Neural crest cell (in vitro differentiated cells): ENCODE data around the gene GRIFIN. TPM values are rescaled to one million over a fixed set of nuclear protein-coding genes. Genes with fewer than 3 reads are reported as not detected.
"Not testable (repeated sequence)": the region's sequence is repeated elsewhere in the genome, so short reads cannot be mapped to it uniquely, and the experiment has no call there.

Experiments
- DNase-seq: peaks from one replicate; pipeline ENCODE4 v3.0.0; 2021; ENCODE audit warnings: low read depth, mixed read lengths, low spot score
- H3K27ac Mint-ChIP-seq: one replicate; pipeline ENCODE4 v1.8.0; 2021; ENCODE audit warnings: mild to moderate bottlenecking, mixed read lengths; ENCODE audit not compliant: unreplicated experiment
- H3K27me3 Mint-ChIP-seq: 2 replicates; pipeline ENCODE4 v1.8.0; 2021; ENCODE audit warnings: low read depth, mild to moderate bottlenecking, mixed read lengths
- H3K36me3 Mint-ChIP-seq: 2 replicates; pipeline ENCODE4 v1.8.0; 2021; ENCODE audit warnings: low read depth, mild to moderate bottlenecking, mixed read lengths
- H3K4me1 Mint-ChIP-seq: 2 replicates; pipeline ENCODE4 v1.8.0; 2021; ENCODE audit warnings: mixed read lengths
- H3K4me3 Mint-ChIP-seq: one replicate; pipeline ENCODE4 v1.8.0; 2021; ENCODE audit warnings: mild to moderate bottlenecking, mixed read lengths
- H3K9me3 Mint-ChIP-seq: 2 replicates; pipeline ENCODE4 v1.8.0; 2021; ENCODE audit warnings: mixed read lengths
- total RNA-seq: library from RNA; stranded (reverse); gene quantifications from 2 replicates; pipeline ENCODE4 v1.2.1, GENCODE V29; 2021
- TF ChIP-seq, protein P1 (sequence below): fragments of 200-600 bp; sonication (generic); conservative IDR thresholded peaks from 2 replicates; pipeline ENCODE4 v1.5.0; 2021; ENCODE audit warnings: antibody characterized with exemption, mild to moderate bottlenecking

The GRIFIN gene
- total RNA-seq, 1 donor from 2014 or later, result not detected

DNA sequence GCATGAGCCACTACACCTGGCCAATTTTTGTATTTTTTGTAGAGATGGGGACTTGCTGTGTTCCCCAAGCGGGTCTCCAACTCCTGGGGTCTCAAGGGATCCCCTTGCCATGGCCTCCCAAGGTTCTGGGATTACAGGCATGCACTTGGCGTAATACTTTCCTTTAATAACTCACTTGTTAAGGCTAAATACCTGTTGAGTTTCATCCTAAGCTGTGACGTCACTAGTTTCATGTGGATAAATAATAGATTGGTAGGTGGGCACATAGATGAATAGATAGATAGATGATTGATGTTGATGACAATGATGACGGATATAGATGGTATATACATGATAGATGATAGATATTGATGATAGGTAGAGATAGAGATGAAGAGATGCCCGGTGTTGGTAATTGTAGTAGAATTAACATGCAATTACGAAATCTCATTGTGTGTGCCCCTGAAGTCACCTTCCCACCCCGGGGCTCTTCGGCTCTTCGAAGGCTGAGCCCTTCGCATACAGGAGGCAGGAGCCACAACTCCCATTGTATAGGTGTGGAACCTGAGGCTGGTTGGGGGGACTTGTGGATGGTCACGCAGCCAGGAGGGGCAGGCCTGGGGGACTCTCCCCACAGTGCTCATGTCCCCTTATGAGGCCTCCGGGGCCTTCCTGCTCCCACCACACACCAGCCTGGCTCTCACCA, 2.6 kb downstream of the GRIFIN start:
- H3K27ac Mint-ChIP-seq, result no peak overlapping the region
- peaks cover 2% of the 10 kb centered on the region for H3K27me3 Mint-ChIP-seq
- no peaks in the 10 kb centered on the region for H3K9me3 Mint-ChIP-seq
- TF ChIP-seq, protein P1, sequence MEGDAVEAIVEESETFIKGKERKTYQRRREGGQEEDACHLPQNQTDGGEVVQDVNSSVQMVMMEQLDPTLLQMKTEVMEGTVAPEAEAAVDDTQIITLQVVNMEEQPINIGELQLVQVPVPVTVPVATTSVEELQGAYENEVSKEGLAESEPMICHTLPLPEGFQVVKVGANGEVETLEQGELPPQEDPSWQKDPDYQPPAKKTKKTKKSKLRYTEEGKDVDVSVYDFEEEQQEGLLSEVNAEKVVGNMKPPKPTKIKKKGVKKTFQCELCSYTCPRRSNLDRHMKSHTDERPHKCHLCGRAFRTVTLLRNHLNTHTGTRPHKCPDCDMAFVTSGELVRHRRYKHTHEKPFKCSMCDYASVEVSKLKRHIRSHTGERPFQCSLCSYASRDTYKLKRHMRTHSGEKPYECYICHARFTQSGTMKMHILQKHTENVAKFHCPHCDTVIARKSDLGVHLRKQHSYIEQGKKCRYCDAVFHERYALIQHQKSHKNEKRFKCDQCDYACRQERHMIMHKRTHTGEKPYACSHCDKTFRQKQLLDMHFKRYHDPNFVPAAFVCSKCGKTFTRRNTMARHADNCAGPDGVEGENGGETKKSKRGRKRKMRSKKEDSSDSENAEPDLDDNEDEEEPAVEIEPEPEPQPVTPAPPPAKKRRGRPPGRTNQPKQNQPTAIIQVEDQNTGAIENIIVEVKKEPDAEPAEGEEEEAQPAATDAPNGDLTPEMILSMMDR, result no peak
- DNase-seq, result no peak
- no peak overlapping the region for H3K4me3 Mint-ChIP-seq
- peaks cover 23% of the 10 kb centered on the region for H3K4me1 Mint-ChIP-seq
- no peaks in the 10 kb centered on the region for H3K36me3 Mint-ChIP-seq

DNA sequence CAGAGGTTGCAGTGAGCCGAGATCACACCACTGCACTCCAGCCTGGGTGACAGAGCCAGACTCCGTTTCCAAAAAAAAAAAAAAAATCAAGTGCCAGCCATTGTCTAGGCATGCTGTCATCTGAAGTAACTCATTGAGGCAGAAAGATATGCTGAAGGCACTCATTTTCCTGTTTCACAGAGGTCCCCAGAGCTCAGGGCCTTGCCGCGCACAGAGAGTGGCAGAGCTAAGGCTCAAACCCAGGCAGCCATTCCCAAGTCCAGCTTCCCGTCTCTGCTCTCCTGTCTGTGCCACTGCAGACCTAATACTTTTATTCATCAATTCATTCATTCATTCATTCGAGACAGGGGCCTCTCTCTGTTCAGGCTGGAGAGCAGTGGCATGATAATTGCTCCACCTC, 3.5 kb downstream of the GRIFIN start:
- DNase-seq, result no peak
- Mint-ChIP-seq H3K27ac (no peak overlapping the region), H3K27me3 (peaks cover 2% of the 10 kb centered on the region), H3K4me3 (no peak overlapping the region), H3K4me1 (peaks cover 23% of the 10 kb centered on the region), H3K36me3 (no peaks in the 10 kb centered on the region), H3K9me3 (no peaks in the 10 kb centered on the region)
- TF ChIP-seq, protein P1, result no peak

DNA sequence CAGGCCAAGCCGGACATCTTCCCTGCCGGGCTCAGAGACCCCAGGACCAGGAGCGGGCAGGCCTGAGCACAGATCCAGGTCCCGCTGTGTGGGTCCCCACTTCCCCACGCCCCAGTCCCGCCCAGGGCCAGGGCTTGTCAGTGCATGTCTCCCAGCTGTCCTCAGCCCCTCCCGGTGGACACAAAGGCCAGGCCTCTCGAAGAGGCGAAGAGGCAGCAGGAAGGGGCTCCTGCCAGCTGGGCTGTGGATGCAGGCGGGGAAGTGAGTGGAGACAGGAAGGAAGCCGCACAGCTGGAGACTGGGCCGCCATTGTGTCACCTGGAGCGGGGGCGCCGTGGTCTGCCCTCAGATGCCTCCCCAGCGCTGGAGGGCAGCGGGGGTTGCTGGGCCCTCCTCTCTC, 4.8 kb downstream of the GRIFIN start:
- Mint-ChIP-seq H3K27me3 (peaks cover 2% of the 10 kb centered on the region), H3K27ac (no peak overlapping the region), H3K36me3 (no peaks in the 10 kb centered on the region), H3K4me3 (no peak overlapping the region), H3K9me3 (no peaks in the 10 kb centered on the region), H3K4me1 (peaks cover 26% of the 10 kb centered on the region)
- TF ChIP-seq, protein P1, result no peak
- no peak for DNase-seq

DNA sequence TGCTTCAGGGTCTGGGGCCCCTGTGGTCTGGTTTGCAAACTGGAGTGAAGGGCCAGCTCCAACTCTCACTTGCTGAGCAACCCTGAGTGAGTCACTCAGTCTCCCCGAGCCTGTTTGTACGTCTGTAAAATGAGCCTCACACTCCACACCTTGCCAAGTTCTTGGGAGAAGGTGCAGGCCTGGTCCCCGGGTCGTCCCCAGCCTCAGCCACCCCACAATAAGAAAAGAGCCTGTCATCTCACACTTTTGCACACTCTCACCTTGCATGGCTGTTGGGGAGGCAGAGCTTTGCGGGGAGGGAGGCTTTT, 5.2 kb downstream of the GRIFIN start:
- Mint-ChIP-seq H3K9me3 (no peaks in the 10 kb centered on the region), H3K4me3 (no peak overlapping the region), H3K36me3 (no peaks in the 10 kb centered on the region), H3K4me1 (peaks cover 29% of the 10 kb centered on the region), H3K27me3 (peaks cover 2% of the 10 kb centered on the region), H3K27ac (no peak overlapping the region)
- DNase-seq, result no peak
- TF ChIP-seq, protein P1, result no peak

DNA sequence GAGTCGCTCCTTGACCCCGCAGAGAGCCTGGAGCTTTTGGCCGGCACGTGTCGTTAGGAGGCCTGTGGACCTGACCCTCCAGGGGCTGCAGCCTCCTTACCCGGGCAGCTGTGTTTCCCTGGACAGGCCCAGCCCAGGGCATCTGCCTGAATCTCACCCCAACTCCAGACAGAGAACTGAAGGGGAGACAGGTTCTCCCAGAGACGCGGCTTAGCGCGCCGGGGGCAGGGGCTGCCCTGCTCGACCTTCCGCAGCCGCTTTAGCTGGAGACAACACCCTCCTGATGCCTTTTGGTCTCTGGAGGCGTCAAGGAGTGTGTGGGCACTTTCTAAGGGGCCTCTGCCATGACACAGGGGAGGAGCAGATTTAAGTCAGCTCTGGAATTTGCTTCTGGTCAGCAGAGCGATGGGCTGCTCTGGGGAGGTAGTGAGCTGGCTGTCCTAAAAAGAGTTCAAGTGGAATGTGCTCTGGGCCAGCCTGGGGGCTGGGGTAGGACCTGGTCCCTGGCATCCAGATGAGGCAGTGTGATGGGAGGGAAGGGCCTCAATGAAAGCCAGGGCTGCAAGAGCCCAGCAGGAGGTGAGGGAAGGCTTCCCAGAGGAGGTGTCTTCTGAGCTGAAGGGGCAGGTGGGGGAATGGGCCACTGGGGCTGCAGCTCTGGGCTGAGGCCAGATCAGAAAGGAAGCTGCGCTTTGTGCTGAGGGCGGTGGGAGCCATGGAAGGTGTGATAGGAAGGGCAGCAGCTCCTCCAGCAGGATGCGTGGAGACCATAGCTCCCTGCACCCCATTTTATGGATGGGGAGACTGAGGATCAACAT, 5.8 kb downstream of the GRIFIN start:
- DNase-seq, result no peak
- peaks cover 2% of the 10 kb centered on the region for H3K27me3 Mint-ChIP-seq
- H3K4me1 Mint-ChIP-seq, result peaks cover 34% of the 10 kb centered on the region
- H3K4me3 Mint-ChIP-seq, result no peak overlapping the region
- H3K27ac Mint-ChIP-seq, result no peak overlapping the region
- TF ChIP-seq, protein P1, result no peak
- H3K9me3 Mint-ChIP-seq, result no peaks in the 10 kb centered on the region
- no peaks in the 10 kb centered on the region for H3K36me3 Mint-ChIP-seq

DNA sequence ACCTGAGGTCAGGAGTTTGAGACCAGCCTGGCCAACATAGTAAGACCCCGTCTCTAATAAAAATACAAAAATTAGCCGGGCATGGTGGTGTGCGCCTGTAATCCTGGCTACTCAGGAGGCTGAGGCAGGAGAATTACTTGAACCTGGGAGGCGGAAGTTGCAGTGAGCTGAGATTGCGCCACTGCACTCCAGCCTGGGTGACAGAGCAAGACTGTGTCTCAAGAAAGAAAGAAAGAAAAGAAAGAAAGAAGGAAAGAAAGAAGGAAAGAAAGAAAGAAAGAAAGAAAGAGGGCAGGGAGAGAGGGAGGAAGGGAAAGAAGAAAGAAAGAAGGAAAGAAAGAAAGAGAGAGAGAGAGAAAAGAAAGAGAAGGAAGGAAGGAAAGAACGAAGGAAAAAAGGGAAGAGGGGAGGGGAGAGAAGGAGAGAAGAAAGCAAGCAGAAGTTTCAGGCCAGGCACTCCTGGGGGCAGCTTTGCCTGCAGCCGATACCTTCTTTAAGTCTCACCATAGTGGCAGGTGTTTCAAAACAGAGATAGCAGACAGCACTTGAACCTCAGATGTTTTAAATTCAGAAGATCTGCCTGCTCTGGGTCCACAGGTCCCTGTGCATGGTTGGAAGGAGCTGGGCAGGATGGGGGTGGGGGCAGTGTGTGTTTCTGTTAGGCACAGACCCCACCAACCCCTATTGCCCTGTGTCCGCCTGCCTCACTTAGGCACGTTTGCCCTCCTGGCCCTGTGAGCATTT, 6.6 kb downstream of the GRIFIN start:
- not testable (repeated sequence) for H3K9me3 Mint-ChIP-seq, H3K27ac Mint-ChIP-seq, H3K36me3 Mint-ChIP-seq, H3K27me3 Mint-ChIP-seq, DNase-seq, H3K4me3 Mint-ChIP-seq
- H3K4me1 Mint-ChIP-seq, result peaks cover 34% of the 10 kb centered on the region
